Neutrophil (primary cell): ENCODE data around the gene CEP63.

Source experiments
- H3K27ac ChIP-seq: fragments of 200-600 bp; sonication (generic); 2 replicates; pipeline ENCODE4 v1.5.1; 2016; ENCODE audit warnings: mild to moderate bottlenecking, moderate library complexity
- H3K27me3 ChIP-seq: fragments of 200-600 bp; sonication (generic); 2 replicates; pipeline ENCODE4 v1.6.0; 2016; ENCODE audit warnings: mild to moderate bottlenecking
- H3K36me3 ChIP-seq: fragments of 200-600 bp; sonication (generic); 2 replicates; pipeline ENCODE4 v1.5.1; 2017
- H3K4me1 ChIP-seq, 2 experiments: fragments of 200-600 bp in 1 of 2; sonication (generic) in 1 of 2; 1 replicate in 1 of 2; 2 replicates in 1 of 2; pipeline versions ENCODE4 v1.5.1 to v1.6.1; 2013 to 2016; ENCODE audit warnings: low read depth in 1 of 2, low read length in 1 of 2, mild to moderate bottlenecking in 1 of 2, moderate library complexity in 1 of 2; ENCODE audit not compliant: control insufficient read depth in 1 of 2, insufficient read depth in 1 of 2
- H3K4me3 ChIP-seq, 2 experiments: fragments of 200-600 bp in 1 of 2; sonication (generic) in 1 of 2; 1 replicate in 1 of 2; 2 replicates in 1 of 2; pipeline ENCODE4 v1.5.1; 2013 to 2016; ENCODE audit warnings: low read depth in 1 of 2, low read length in 1 of 2, mild to moderate bottlenecking in 1 of 2, moderate library complexity in 1 of 2
- H3K9me3 ChIP-seq: fragments of 200-600 bp; sonication (generic); 2 replicates; pipeline ENCODE4 v1.5.1; 2016
- TF ChIP-seq, protein P1 (sequence below): fragments of 200-600 bp; sonication (generic); IDR thresholded peaks from 2 replicates; pipeline ENCODE4 v1.5.1; 2016; ENCODE audit warnings: antibody characterized with exemption

The CEP63 gene

DNA sequence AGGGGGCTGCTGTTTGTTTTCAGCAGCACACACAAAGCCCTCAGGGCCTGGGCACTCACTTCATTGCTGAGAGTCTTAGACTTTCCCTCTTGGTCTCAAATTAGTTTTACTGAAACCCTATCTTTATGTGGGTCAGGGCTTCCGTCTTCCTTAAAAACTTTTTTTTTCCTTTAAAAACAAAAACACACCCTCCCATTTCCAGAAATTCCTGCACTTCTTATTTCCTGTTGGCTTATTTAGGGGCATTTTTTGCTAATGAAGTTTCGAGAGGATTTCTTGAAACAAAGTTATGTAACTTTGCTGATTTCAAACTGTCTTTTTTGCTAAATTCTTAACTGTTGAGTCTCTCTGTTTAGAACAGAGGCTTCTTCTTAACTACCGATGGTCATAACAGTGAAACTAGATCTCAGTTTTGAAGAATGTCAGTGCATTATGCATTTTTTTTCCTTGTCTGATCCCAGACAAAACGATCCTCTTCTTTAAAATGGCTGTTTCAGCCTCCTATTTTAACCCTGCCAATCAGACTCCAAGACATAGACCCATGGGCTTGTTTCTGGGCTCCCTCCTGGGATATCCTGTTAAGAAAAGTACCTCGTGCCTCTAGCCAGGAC lies 23.4 kb upstream of the CEP63 start:
- H3K9me3 ChIP-seq = no peaks in the 10 kb centered on the region
- peaks cover 13% of the 10 kb centered on the region for H3K27me3 ChIP-seq
- no peak overlapping the region for H3K27ac ChIP-seq
- H3K4me1 ChIP-seq = no peaks in the 10 kb centered on the region
- TF ChIP-seq, protein P1, sequence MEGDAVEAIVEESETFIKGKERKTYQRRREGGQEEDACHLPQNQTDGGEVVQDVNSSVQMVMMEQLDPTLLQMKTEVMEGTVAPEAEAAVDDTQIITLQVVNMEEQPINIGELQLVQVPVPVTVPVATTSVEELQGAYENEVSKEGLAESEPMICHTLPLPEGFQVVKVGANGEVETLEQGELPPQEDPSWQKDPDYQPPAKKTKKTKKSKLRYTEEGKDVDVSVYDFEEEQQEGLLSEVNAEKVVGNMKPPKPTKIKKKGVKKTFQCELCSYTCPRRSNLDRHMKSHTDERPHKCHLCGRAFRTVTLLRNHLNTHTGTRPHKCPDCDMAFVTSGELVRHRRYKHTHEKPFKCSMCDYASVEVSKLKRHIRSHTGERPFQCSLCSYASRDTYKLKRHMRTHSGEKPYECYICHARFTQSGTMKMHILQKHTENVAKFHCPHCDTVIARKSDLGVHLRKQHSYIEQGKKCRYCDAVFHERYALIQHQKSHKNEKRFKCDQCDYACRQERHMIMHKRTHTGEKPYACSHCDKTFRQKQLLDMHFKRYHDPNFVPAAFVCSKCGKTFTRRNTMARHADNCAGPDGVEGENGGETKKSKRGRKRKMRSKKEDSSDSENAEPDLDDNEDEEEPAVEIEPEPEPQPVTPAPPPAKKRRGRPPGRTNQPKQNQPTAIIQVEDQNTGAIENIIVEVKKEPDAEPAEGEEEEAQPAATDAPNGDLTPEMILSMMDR = no peak
- no peak overlapping the region for H3K4me3 ChIP-seq
- no peaks in the 10 kb centered on the region for H3K36me3 ChIP-seq

DNA sequence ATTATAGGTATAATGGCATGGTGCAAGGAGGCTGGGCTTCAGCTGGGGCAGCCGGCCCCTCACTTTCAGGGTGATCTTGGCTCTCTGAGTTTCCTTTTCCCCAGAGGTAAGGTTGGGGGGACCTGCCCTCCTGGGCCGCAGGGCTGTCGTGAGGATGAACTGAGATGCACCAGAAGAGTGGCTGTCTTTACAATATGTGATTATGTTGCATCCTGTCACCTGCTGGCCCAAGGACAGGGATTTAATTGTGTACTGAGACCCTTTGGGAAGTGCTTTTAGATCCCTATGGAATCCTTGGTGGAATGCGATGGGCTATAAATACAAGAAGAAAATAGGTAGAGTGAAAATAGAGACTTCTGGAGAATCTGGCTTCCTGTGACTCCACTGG lies 22.2 kb upstream of the CEP63 start:
- Histone ChIP-seq H3K4me3 (no peak overlapping the region), H3K4me1 (no peaks in the 10 kb centered on the region), H3K27ac (no peak overlapping the region), H3K27me3 (peaks cover under 1% of the 10 kb centered on the region), H3K36me3 (no peaks in the 10 kb centered on the region), H3K9me3 (no peaks in the 10 kb centered on the region)
- TF ChIP-seq, protein P1 = no peak

DNA sequence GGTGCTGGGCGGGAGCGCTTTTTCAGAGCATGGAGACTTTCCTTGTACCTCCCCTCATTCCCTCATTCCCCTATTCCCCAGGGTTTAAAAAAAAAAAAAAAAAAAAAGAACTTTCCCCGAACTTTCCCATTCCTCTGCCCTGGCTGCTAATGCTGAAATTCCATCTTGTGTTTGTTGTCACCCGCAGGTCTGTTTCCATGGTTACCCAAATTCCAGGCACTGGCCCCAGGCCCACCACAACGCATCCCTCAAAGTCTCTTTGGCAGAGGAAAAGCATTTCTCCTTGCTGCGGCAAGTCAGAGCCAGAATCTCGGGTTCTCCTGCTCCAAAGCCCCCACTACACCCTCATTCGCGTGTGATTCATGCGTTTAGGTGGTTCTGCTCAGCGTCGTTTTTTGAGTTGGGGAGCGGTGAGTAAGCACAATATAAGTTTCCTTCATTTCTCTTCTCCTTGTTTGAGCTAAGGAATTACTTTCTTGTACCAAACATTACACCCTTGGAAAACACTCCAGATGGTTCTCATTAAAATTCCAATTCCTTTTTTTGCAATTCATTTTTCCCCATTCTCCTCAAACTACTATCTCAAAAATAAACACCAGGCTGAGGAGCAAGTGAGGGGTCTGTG lies 21.7 kb upstream of the CEP63 start:
- TF ChIP-seq, protein P1 = no peak
- Histone ChIP-seq H3K4me3 (no peak overlapping the region), H3K4me1 (no peaks in the 10 kb centered on the region), H3K27ac (no peak overlapping the region), H3K27me3 (no peaks in the 10 kb centered on the region), H3K9me3 (no peaks in the 10 kb centered on the region), H3K36me3 (no peaks in the 10 kb centered on the region)

DNA sequence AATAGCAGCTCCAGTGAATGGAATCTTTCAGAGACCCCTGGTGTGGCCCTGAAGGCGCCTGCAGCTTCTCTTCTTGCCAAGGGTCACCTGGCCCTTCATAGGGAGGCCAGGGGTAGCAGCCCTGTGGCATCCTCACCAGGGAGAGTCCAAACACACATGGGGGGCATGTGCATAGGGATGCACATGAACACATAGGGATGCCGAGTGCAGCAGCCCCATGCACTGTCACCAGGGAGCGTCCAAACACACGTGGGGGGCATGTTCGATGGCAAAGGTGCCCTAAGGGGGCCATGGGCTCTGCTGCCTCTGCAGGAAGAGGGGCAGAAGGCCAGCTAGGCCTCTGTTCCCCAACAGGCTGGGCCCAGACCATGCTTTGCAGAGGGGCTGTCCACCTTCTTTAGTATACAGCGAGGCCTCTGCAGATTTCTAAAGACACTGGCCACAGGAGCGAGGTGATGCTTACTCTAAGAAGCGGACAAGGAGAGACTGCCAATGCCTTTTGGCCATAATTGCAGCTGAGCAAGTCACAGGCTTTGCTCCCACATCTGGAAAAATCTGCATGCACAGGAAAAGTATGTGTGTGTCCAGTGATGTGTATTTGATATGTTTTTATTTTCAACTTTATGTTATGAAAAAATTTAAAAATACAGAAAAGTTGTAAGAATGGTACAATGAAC lies 21.0 kb upstream of the CEP63 start:
- TF ChIP-seq, protein P1 = no peak
- Histone ChIP-seq H3K36me3 (no peaks in the 10 kb centered on the region), H3K4me1 (no peaks in the 10 kb centered on the region), H3K27me3 (no peaks in the 10 kb centered on the region), H3K27ac (no peak overlapping the region), H3K9me3 (no peaks in the 10 kb centered on the region), H3K4me3 (no peak overlapping the region)

DNA sequence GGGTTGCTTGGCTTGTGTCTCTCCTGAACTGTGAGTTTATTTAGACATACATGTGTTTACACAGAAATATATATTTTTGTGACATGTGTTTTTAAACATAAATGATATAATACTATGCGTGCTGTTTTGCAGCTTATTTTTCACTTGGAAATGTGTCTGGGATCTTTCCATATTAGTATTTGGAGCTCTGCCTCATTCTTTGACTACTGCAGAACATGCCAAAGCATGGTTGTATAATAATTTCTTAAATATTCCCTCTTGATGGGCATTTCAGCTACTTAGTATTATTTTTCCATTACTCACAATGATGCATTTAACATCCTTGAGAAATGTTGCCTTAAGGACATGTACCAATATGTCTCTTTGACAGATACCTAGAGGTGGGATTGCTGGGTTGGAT lies 19.5 kb upstream of the CEP63 start:
- TF ChIP-seq, protein P1 = no peak
- no peaks in the 10 kb centered on the region for H3K36me3 ChIP-seq
- no peak overlapping the region for H3K27ac ChIP-seq
- no peaks in the 10 kb centered on the region for H3K9me3 ChIP-seq
- no peak overlapping the region for H3K4me3 ChIP-seq
- no peaks in the 10 kb centered on the region for H3K27me3 ChIP-seq
- H3K4me1 ChIP-seq = no peaks in the 10 kb centered on the region
